Mesendoderm (in vitro differentiated cells): ENCODE measurements around the gene CACNA2D4.

Source experiments
- DNase-seq: peaks from one replicate; pipeline ENCODE4 v3.0.0; 2013
- H2AK5ac ChIP-seq: 2 replicates; pipeline ENCODE4 v1.6.1; 2013; ENCODE audit warnings: low read length, inconsistent platforms
- H2BK120ac ChIP-seq: 2 replicates; pipeline ENCODE4 v1.6.1; 2013; ENCODE audit warnings: low read depth, mild to moderate bottlenecking, low read length, moderate library complexity, mixed read lengths
- H2BK15ac ChIP-seq: replicated peaks from 2 replicates; pipeline ENCODE4 v1.6.1; 2013; ENCODE audit warnings: low read depth, mild to moderate bottlenecking, moderate library complexity
- H2BK5ac ChIP-seq: 2 replicates; pipeline ENCODE4 v1.6.1; 2013; ENCODE audit warnings: low read length, inconsistent platforms
- H3K18ac ChIP-seq: 2 replicates; pipeline ENCODE4 v1.6.1; 2013; ENCODE audit warnings: mild to moderate bottlenecking, low read length, mixed read lengths
- H3K23ac ChIP-seq: one replicate; pipeline ENCODE4 v1.6.1; 2013; ENCODE audit warnings: low read length
- H3K27ac ChIP-seq: 2 replicates; pipeline ENCODE4 v1.5.1; 2013; ENCODE audit warnings: low read depth, mild to moderate bottlenecking, inconsistent platforms, low read length, moderate library complexity
- H3K27me3 ChIP-seq: 2 replicates; pipeline ENCODE4 v1.6.1; 2013; ENCODE audit warnings: low read length, control low read depth, mild to moderate bottlenecking, inconsistent platforms; ENCODE audit not compliant: insufficient read depth, poor library complexity
- H3K36me3 ChIP-seq: 2 replicates; pipeline ENCODE4 v1.6.1; 2013; ENCODE audit warnings: low read length, inconsistent platforms; ENCODE audit not compliant: control insufficient read depth, insufficient read depth
- H3K4ac ChIP-seq: one replicate; pipeline ENCODE4 v1.6.1; 2013; ENCODE audit warnings: low read depth, mild to moderate bottlenecking, low read length, moderate library complexity
- H3K4me1 ChIP-seq: 2 replicates; pipeline ENCODE4 v1.6.1; 2013; ENCODE audit warnings: low read depth, low read length, inconsistent platforms; ENCODE audit not compliant: control insufficient read depth
- H3K4me2 ChIP-seq: 2 replicates; pipeline ENCODE4 v1.6.1; 2013; ENCODE audit warnings: low read length
- H3K4me3 ChIP-seq: 2 replicates; pipeline ENCODE4 v1.5.1; 2013; ENCODE audit warnings: mild to moderate bottlenecking, low read length
- H3K56ac ChIP-seq: one replicate; pipeline ENCODE4 v1.6.1; 2013; ENCODE audit warnings: low read length
- H3K79me1 ChIP-seq: 2 replicates; pipeline ENCODE4 v1.6.1; 2013; ENCODE audit warnings: low read length, inconsistent platforms
- H3K79me2 ChIP-seq: 2 replicates; pipeline ENCODE4 v1.6.1; 2013; ENCODE audit warnings: mild to moderate bottlenecking, low read length; ENCODE audit not compliant: control insufficient read depth, insufficient read depth
- H3K9ac ChIP-seq: 2 replicates; pipeline ENCODE4 v1.6.1; 2013; ENCODE audit warnings: low read length, inconsistent platforms
- H4K5ac ChIP-seq: one replicate; pipeline ENCODE4 v1.6.1; 2013; ENCODE audit warnings: low read length
- H4K8ac ChIP-seq: one replicate; pipeline ENCODE4 v1.6.1; 2013; ENCODE audit warnings: low read depth, mild to moderate bottlenecking, control low read depth, low read length, moderate library complexity
- WGBS: extraction: QIAGEN DNeasy Blood & Tissue Kit; methylation state at CpG from one replicate; pipeline ENCODE4 v1.1.7; 2013; ENCODE audit warnings: low lambda C conversion rate, missing lambda C conversion rate; ENCODE audit not compliant: insufficient coverage; ENCODE audit errors: extremely low coverage; 5-methylcytosine and 5-hydroxymethylcytosine counted together

CACNA2D4 gene

DNA sequence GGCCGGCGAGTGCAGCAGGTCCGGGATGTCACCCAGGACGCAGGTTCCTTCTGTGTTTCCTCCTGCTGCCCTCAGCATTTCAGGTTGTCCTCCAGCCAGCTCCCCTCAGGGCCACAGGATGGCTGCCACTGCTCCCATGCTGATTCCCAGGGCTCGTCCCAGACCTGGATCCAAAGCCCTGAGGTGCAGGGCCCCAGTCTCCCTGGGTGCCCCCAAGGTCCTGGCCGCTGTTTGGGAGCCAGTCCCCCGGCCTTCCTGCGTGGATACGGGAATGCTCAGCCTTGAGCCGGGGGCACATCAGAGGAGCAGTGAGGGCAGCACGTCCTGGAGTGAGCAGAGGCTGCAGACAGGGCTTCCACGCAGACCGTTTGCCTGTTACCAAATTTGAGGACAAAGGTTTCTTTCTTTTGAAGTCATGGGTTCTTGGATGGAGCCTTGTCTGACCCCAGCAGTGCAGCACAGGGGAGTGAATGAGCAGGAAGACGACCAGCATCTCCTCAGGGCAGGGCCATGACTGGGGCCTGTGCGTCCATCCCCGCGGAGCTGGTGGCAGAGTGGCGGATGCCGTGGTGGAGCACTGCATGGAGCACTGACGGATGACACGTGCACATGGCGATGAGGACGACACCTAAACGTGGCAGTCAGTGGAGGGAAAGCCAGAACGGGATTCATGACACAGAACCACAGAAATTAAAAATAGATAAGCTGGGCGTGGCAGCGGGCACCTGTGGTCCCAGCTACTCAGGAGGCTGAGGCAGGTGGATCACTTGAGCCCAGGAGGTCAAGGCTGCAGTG is 12.5 kb upstream of the CACNA2D4 start:
- H3K9ac ChIP-seq = no peak overlapping the region
- H3K79me2 ChIP-seq = no peaks in the 10 kb centered on the region
- H3K27ac ChIP-seq = no peak overlapping the region
- H2AK5ac ChIP-seq = no peak overlapping the region
- no peak overlapping the region for H4K8ac ChIP-seq
- H3K23ac ChIP-seq = no peak overlapping the region
- H3K27me3 ChIP-seq = no peaks in the 10 kb centered on the region
- H3K4me3 ChIP-seq = no peak overlapping the region
- no peak overlapping the region for H3K4ac ChIP-seq
- H4K5ac ChIP-seq = no peak overlapping the region
- H2BK5ac ChIP-seq = no peak overlapping the region
- WGBS = no CpG with 5 or more reads among the region's 27 CpGs
- no peaks in the 10 kb centered on the region for H3K4me1 ChIP-seq
- no peak overlapping the region for H2BK15ac ChIP-seq
- H3K79me1 ChIP-seq = no peaks in the 10 kb centered on the region
- no peak overlapping the region for H3K18ac ChIP-seq
- H3K4me2 ChIP-seq = no peak overlapping the region
- no peak for DNase-seq
- H2BK120ac ChIP-seq = no peak overlapping the region
- H3K56ac ChIP-seq = no peak overlapping the region
- no peaks in the 10 kb centered on the region for H3K36me3 ChIP-seq

DNA sequence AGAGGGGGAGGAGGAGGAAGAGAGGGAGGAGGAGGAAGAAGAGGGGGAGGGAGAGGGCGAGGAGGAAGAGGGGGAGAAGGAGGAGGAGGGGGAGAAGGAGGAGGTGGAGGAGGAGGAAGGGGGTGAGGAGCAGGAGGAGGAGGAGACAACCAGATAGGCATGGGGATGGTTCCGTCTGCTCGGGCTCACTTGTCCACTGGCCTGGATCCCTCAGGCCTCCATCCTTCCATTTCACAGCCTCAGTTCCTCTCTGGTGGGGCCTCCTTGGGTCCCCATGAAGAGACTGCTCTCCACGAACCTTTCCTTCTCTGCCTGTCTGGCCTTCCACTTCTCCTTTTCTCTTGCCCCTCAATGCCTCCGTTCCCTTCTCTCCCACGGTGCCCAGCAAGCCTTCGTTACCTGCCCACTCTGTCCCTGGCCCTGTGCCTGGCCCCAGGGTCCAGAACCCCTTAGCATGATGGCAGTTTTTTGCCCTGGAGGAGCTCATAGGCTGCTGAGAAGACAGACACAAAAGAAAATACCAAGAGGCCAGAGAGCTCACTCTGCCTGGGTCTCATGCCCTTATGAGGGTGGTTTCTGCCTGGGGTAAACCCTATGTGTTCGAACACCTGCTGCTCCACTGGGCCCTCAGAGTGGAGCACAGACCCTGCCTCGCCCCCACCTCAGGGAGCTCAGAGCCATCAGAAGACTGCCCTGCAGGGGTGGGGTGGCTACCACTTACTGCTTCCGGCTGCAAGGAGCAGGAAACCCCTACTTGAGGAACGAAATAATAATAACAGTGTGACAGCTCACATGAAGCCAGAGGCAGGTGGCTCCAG is 11.7 kb upstream of the CACNA2D4 start:
- H3K79me2 ChIP-seq = no peaks in the 10 kb centered on the region
- no peak overlapping the region for H4K8ac ChIP-seq
- H4K5ac ChIP-seq = no peak overlapping the region
- H3K4me3 ChIP-seq = no peak overlapping the region
- no peaks in the 10 kb centered on the region for H3K79me1 ChIP-seq
- no peaks in the 10 kb centered on the region for H3K4me1 ChIP-seq
- no peak overlapping the region for H3K56ac ChIP-seq
- H2BK120ac ChIP-seq = no peak overlapping the region
- no peak overlapping the region for H3K23ac ChIP-seq
- no peak overlapping the region for H2BK15ac ChIP-seq
- no peak overlapping the region for H3K18ac ChIP-seq
- H3K9ac ChIP-seq = no peak overlapping the region
- no CpG with 5 or more reads among the region's 11 CpGs for WGBS
- H2AK5ac ChIP-seq = no peak overlapping the region
- no peak overlapping the region for H3K4ac ChIP-seq
- H3K4me2 ChIP-seq = no peak overlapping the region
- no peak for DNase-seq
- H2BK5ac ChIP-seq = no peak overlapping the region
- no peaks in the 10 kb centered on the region for H3K27me3 ChIP-seq
- H3K36me3 ChIP-seq = no peaks in the 10 kb centered on the region
- H3K27ac ChIP-seq = no peak overlapping the region

DNA sequence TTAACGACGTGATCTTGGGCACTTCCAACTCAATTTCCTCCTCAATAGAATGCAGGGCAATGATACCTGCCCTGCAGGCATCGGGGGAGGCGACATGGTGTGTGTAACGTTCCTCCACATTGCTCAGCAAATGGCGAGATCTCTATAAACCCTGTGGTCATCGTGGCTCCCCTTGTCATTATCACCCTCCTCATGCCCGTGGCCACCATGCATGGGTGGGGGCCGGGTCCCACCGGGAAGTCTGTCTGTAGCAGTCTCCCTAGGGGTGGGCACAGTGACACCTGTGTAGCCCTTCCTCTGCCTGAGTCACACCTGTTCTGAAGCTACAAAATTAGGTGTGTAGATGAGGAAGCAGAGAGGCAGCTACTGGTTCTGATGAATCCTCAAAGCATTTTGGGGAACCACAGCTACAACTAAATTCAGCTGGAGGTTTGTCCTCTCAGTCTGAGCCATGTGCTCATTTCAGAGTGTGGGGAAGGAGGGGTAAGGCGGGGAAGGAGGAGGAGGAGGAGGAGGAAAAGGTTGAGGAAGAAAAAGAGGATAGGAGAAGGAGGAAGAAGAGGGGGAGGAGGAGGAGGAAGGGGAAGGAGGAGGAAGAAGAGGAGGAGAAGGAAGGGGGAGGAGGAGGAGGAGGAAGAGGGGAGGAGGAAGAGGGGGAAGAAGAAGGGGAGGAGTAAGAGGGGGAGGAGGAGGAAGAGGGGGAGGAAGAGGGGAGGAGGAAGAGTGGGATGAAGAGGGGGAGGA is 11.0 kb upstream of the CACNA2D4 start:
- no peak overlapping the region for H3K23ac ChIP-seq
- H4K8ac ChIP-seq = no peak overlapping the region
- whole genome bisulfite sequencing = 100% methylated on average over 1 of the region's 11 CpGs
- no peaks in the 10 kb centered on the region for H3K79me1 ChIP-seq
- no peak overlapping the region for H4K5ac ChIP-seq
- H3K4me3 ChIP-seq = no peak overlapping the region
- no peak overlapping the region for H3K9ac ChIP-seq
- no peaks in the 10 kb centered on the region for H3K36me3 ChIP-seq
- no peak for DNase-seq
- no peak overlapping the region for H3K4me2 ChIP-seq
- H3K27me3 ChIP-seq = no peaks in the 10 kb centered on the region
- no peaks in the 10 kb centered on the region for H3K4me1 ChIP-seq
- no peak overlapping the region for H3K27ac ChIP-seq
- no peak overlapping the region for H3K56ac ChIP-seq
- no peak overlapping the region for H2BK15ac ChIP-seq
- H2AK5ac ChIP-seq = no peak overlapping the region
- no peak overlapping the region for H2BK5ac ChIP-seq
- no peaks in the 10 kb centered on the region for H3K79me2 ChIP-seq
- H3K18ac ChIP-seq = no peak overlapping the region
- H2BK120ac ChIP-seq = no peak overlapping the region
- H3K4ac ChIP-seq = no peak overlapping the region

DNA sequence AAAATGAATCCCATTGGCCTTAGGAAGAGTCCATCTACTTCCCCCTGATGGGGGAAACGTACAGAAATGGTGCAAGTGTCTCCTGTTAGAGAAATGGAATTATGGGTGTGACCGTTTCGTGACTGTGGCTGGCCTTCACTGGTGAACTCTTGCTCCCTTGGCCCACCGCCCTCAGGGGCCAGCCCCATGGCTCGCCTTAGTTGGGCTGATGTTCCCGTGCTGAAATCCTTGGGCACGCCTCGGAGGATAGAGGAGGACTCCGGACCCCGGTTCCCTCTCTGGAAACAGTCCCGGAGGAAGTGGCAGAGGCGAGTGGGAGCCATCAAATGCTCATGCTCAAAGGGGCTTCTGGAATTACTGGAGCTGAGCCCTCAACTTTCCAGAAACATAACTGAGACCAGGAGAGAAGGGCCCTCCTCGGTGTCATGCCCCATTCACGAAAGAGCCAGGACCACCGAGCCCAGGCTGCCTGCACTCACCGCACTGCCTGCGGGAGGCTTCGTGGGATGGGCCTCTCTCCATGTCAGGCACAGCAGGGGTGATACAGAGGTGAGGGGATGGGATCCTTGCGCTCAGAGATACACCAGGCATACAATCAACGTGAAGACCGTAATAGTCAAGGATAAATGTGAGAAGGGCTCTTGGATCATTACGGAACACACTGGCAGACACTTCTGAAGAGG is 10.1 kb upstream of the CACNA2D4 start:
- no peak overlapping the region for H3K18ac ChIP-seq
- no peak overlapping the region for H3K4me3 ChIP-seq
- no peak overlapping the region for H2AK5ac ChIP-seq
- no peak overlapping the region for H3K27ac ChIP-seq
- no peaks in the 10 kb centered on the region for H3K79me1 ChIP-seq
- no peak overlapping the region for H3K56ac ChIP-seq
- no peak overlapping the region for H2BK120ac ChIP-seq
- no peak overlapping the region for H2BK15ac ChIP-seq
- no peaks in the 10 kb centered on the region for H3K36me3 ChIP-seq
- no peak overlapping the region for H3K4me2 ChIP-seq
- no peak for DNase-seq
- no peaks in the 10 kb centered on the region for H3K27me3 ChIP-seq
- no CpG with 5 or more reads among the region's 22 CpGs for WGBS
- H3K23ac ChIP-seq = no peak overlapping the region
- no peak overlapping the region for H2BK5ac ChIP-seq
- H4K8ac ChIP-seq = no peak overlapping the region
- H3K9ac ChIP-seq = no peak overlapping the region
- H3K4me1 ChIP-seq = no peaks in the 10 kb centered on the region
- H3K4ac ChIP-seq = no peak overlapping the region
- H4K5ac ChIP-seq = no peak overlapping the region
- H3K79me2 ChIP-seq = no peaks in the 10 kb centered on the region

DNA sequence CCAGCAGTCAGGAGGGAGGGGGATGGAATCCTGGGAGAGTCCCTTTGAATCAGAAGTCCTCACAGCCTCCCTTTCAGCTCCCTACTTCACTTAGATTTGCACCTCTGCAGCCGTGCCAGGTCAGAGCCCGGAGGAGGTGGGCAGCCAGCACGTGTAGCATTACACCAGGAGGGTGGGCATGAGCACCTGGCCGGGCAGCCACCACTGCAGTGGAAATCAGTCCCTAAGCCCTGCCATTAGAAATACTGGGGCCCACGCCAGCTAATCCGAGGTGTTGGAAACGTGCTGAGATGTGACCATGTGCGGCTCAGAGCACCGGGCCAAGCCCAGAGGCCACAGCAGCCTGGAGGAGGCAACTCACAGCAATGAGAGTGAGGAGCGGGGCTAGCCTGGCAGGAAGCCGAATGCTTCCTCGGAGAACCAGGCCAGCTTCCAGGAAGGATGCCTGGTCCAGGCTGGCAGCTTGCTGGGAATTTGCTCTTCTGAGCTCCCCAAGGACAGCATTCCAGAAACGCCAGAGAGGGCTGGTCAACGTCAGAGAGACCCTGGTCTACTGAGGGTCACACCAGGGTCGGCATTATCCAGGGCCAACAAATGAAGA is 9.4 kb upstream of the CACNA2D4 start:
- no peaks in the 10 kb centered on the region for H3K4me1 ChIP-seq
- no peak overlapping the region for H3K27ac ChIP-seq
- no peak overlapping the region for H3K4me3 ChIP-seq
- DNase-seq = peak; percentile 19
- H3K56ac ChIP-seq = no peak overlapping the region
- no peak overlapping the region for H4K8ac ChIP-seq
- no peaks in the 10 kb centered on the region for H3K79me2 ChIP-seq
- no peaks in the 10 kb centered on the region for H3K27me3 ChIP-seq
- no peak overlapping the region for H2BK120ac ChIP-seq
- no peak overlapping the region for H3K4me2 ChIP-seq
- no peaks in the 10 kb centered on the region for H3K36me3 ChIP-seq
- H4K5ac ChIP-seq = no peak overlapping the region
- no peak overlapping the region for H3K9ac ChIP-seq
- WGBS = no CpG with 5 or more reads among the region's 15 CpGs
- no peak overlapping the region for H2BK5ac ChIP-seq
- no peak overlapping the region for H2BK15ac ChIP-seq
- no peak overlapping the region for H2AK5ac ChIP-seq
- no peak overlapping the region for H3K4ac ChIP-seq
- no peak overlapping the region for H3K18ac ChIP-seq
- H3K79me1 ChIP-seq = no peaks in the 10 kb centered on the region
- no peak overlapping the region for H3K23ac ChIP-seq
